ENCODE results near the gene SUPV3L1. TPM values are rescaled to one million over a fixed set of nuclear protein-coding genes. Genes with fewer than 3 reads are reported as not detected.

The SUPV3L1 gene
- total RNA-seq, 1 donor from 2014 or later = 20.5 TPM

- intact Hi-C loops (cut with DNase I) = loop anchor here (5.0 kb wide), 1 partner anchor 153 kb away; no protein-coding TSS in a partner anchor
- Histone ChIP-seq H3K4me1 (peaks cover 23% of the 10 kb centered on the region), H3K4me3 (no peak overlapping the region), H3K36me3 (no peaks in the 10 kb centered on the region), H3K27me3 (ENCODE audit: low read depth) (no peaks in the 10 kb centered on the region), H3K27ac (no peak overlapping the region), H3K9me3 (no peaks in the 10 kb centered on the region)
- ATAC-seq (no peak), DNase-seq (no peak)
- TF ChIP-seq, protein P1, sequence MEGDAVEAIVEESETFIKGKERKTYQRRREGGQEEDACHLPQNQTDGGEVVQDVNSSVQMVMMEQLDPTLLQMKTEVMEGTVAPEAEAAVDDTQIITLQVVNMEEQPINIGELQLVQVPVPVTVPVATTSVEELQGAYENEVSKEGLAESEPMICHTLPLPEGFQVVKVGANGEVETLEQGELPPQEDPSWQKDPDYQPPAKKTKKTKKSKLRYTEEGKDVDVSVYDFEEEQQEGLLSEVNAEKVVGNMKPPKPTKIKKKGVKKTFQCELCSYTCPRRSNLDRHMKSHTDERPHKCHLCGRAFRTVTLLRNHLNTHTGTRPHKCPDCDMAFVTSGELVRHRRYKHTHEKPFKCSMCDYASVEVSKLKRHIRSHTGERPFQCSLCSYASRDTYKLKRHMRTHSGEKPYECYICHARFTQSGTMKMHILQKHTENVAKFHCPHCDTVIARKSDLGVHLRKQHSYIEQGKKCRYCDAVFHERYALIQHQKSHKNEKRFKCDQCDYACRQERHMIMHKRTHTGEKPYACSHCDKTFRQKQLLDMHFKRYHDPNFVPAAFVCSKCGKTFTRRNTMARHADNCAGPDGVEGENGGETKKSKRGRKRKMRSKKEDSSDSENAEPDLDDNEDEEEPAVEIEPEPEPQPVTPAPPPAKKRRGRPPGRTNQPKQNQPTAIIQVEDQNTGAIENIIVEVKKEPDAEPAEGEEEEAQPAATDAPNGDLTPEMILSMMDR (IDR thresholded peaks at IDR 0.05) = no peak
Observed at GRCh38 chr10:69239136-69239535, 59.1 kb downstream of the SUPV3L1 start.

DNA sequence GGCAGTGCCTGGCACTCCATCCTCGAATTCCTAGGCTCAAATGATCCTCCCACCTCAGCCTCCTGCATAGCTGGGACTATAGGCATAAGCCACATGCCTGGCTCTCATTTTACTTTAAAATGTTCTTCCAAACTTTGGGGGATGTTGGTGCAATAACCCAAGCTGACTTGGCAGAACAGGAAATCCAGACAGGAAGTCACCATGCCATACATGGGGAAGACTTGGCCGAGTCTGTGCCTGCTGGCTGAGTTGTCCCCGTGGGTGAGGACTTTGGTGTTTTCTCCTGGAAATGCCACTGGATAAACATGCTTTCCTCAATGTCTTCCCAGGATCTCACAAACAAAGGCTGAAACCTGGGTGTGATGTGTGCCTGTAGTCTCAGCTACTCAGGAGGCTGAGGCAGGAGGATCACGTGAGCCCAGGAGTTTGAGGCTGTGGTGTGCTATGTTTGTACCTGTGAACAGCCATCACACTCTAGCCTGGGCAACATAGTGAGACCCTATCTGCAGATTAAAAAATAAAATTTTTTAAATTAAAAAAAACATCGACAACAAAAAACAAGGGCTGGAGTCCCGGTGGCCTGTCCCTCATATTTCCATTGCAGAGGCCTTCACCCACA, 59.9 kb downstream of the SUPV3L1 start:
- TF ChIP-seq, protein P1 (IDR thresholded peaks at IDR 0.05) = no peak
- H3K4me3 ChIP-seq = no peak overlapping the region
- no peaks in the 10 kb centered on the region for H3K9me3 ChIP-seq
- H3K4me1 ChIP-seq = peaks cover 23% of the 10 kb centered on the region
- no peak overlapping the region for H3K27ac ChIP-seq
- DNase-seq (no peak), ATAC-seq (peak in 1 of 2 donors; percentile 15)
- intact Hi-C loops (cut with DNase I) = loop anchor here (5.0 kb wide), 1 partner anchor 152 kb away; no protein-coding TSS in a partner anchor
- H3K27me3 ChIP-seq (ENCODE audit: low read depth) = no peaks in the 10 kb centered on the region
- no peaks in the 10 kb centered on the region for H3K36me3 ChIP-seq

DNA sequence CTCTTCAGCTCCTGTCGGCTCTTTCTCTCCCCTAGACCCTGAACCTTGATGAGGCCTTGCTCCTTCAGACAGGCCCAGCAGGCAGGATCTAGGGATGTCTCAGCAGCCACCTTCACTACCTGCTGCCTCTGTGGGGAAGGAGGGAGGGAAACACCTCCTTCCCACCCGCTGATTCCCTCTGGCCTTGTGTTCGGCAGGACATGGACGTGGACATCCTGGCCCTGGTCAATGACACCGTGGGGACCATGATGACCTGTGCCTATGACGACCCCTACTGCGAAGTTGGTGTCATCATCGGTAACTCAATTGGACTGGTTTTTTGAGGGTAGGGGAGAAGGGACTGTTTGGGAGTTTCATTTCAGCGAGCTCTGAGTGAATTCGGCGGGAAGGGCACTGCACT, 60.4 kb downstream of the SUPV3L1 start:
- H3K27ac ChIP-seq = no peak overlapping the region

GRCh38 chr10:69241575-69241974, 61.5 kb downstream of the SUPV3L1 start:
- Histone ChIP-seq H3K9me3 (no peaks in the 10 kb centered on the region), H3K4me1 (peaks cover 23% of the 10 kb centered on the region), H3K27ac (no peak overlapping the region), H3K27me3 (ENCODE audit: low read depth) (no peaks in the 10 kb centered on the region), H3K36me3 (no peaks in the 10 kb centered on the region), H3K4me3 (no peak overlapping the region)
- intact Hi-C loops (cut with DNase I) = no loop called here
- TF ChIP-seq, protein P1 (IDR thresholded peaks at IDR 0.05) = no peak
- no peak for ATAC-seq
- DNase-seq = no peak

More for the DNA sequence above, 60.4 kb downstream of the SUPV3L1 start:
- Histone ChIP-seq H3K4me1 (peaks cover 23% of the 10 kb centered on the region), H3K27me3 (ENCODE audit: low read depth) (no peaks in the 10 kb centered on the region), H3K9me3 (no peaks in the 10 kb centered on the region), H3K4me3 (no peak overlapping the region), H3K36me3 (no peaks in the 10 kb centered on the region)
- DNase-seq (no peak), ATAC-seq (no peak)
- TF ChIP-seq, protein P1 (IDR thresholded peaks at IDR 0.05) = no peak
- intact Hi-C loops (cut with DNase I) = no loop called here

GRCh38 chr10:69242040-69242851, 62.2 kb downstream of the SUPV3L1 start:
- H3K4me1 ChIP-seq = peaks cover 23% of the 10 kb centered on the region
- TF ChIP-seq, protein P1 (IDR thresholded peaks at IDR 0.05) = no peak

More at GRCh38 chr10:69242040-69242851, 62.2 kb downstream of the SUPV3L1 start:
- Histone ChIP-seq H3K9me3 (no peaks in the 10 kb centered on the region), H3K36me3 (no peaks in the 10 kb centered on the region), H3K27me3 (ENCODE audit: low read depth) (no peaks in the 10 kb centered on the region), H3K27ac (no peak overlapping the region), H3K4me3 (no peak overlapping the region)
- ATAC-seq (no peak), DNase-seq (no peak)
- intact Hi-C loops (cut with DNase I) = no loop called here

Data from lower lobe of right lung (tissue), 2 donors.